ENCODE results near the gene HOXC13. TPM values are rescaled to one million over a fixed set of nuclear protein-coding genes. Genes with fewer than 3 reads are reported as not detected.

Gene HOXC13
- total RNA-seq, 1 donor from 2014 or later = not detected

DNA sequence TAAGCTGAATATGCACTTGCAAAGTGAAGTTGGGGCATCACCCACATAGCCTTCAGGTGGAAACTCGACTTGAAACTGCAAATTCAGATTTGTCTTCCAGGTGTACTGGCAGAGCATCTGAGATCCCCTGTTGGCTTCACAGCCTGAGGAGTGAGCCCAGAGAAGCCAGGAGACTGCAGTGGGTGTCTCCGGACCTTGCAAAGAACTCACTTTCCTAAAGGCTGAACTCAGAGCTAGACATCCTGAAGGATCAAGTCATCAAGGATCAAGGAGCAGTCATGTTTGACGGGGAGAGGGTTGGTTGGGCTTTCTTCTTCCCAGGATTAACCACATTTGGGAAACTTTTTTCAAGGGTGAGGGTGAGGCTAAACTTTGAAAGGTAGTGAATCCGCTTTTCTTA lies 9.1 kb upstream of the HOXC13 start:
- Mint-ChIP-seq H3K9me3 (ENCODE audit: unreplicated experiment) (peaks cover 26% of the 10 kb centered on the region), H3K4me3 (ENCODE audit: unreplicated experiment) (no peak overlapping the region), H3K36me3 (ENCODE audit: low read depth, unreplicated experiment) (peaks cover 3% of the 10 kb centered on the region), H3K27ac (ENCODE audit: unreplicated experiment) (no peak overlapping the region), H3K27me3 (ENCODE audit: low read depth, unreplicated experiment) (peaks cover 98% of the 10 kb centered on the region), H3K4me1 (ENCODE audit: low read depth, unreplicated experiment) (no peaks in the 10 kb centered on the region)
- Histone ChIP-seq H4K20me1 (ENCODE audit: insufficient read depth, low read length) (no peaks in the 10 kb centered on the region), H2AFZ (ENCODE audit: low read depth, low read length) (no peak overlapping the region), H3K4me3 (ENCODE audit: insufficient read depth, low read depth, low read length) (no peak overlapping the region), H3K27me3 (ENCODE audit: insufficient read depth, low read length) (peaks cover 96% of the 10 kb centered on the region), H3K9ac (ENCODE audit: low read length) (no peak overlapping the region), H3K4me1 (ENCODE audit: insufficient read depth, low read length) (no peaks in the 10 kb centered on the region), H3K4me2 (ENCODE audit: low read length) (no peak overlapping the region), H3K27ac (ENCODE audit: low read depth, low read length) (no peak overlapping the region), H3K79me2 (ENCODE audit: insufficient read depth, low read length) (no peaks in the 10 kb centered on the region), H3K9me3 (ENCODE audit: insufficient read depth, low read depth, low read length) (peaks cover 3% of the 10 kb centered on the region), H3K36me3 (ENCODE audit: insufficient read depth, low read length) (no peaks in the 10 kb centered on the region)
- no peak for TF ChIP-seq CTCF (IDR thresholded peaks at IDR 0.05; ENCODE audit: insufficient read depth, low read depth, low read length)
- TF ChIP-seq EZH2 (IDR thresholded peaks at IDR 0.05; ENCODE audit: insufficient read depth, low read length) = no peak
- FAIRE-seq (no peak), DNase-seq (ENCODE audit: low read depth) (no peak)

DNA sequence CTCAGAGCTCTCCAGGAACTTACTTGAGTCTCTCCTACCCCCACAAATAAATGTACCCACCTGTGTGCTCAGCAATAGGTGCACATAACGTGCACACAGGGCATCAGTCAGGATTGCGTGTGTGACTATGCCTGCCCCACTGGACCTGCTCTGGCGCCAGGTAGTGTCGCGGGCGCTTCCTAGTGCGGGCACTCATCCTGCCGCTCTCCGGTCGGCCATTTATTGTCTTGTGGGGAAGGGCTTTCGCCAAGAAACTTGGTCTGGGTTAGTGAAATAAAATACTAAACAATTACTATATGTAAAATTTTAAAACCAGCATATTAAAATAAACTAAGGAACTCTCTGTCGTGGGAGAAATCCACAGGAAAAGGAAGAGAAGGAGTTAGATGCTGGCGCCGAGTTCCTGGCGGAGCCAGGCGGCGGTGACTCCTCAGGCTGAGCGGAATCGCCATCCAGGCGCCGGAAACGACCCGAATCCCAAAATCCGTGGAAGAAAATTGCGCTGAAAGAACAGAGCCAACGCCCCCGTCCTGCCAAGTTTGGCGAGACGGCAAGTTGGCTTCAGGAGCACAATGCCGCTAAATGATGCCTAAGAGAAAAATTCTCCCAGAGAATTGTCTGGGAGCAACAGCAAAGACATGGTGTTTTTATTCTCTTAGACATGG lies 7.9 kb upstream of the HOXC13 start:
- H3K9me3 Mint-ChIP-seq (ENCODE audit: unreplicated experiment) = peaks cover 32% of the 10 kb centered on the region
- Histone ChIP-seq H3K27me3 (ENCODE audit: insufficient read depth, low read length) (peaks cover 97% of the 10 kb centered on the region), H3K4me2 (ENCODE audit: low read length) (no peak overlapping the region), H3K27ac (ENCODE audit: low read depth, low read length) (no peak overlapping the region), H3K79me2 (ENCODE audit: insufficient read depth, low read length) (no peaks in the 10 kb centered on the region), H3K4me1 (ENCODE audit: insufficient read depth, low read length) (peaks cover 2% of the 10 kb centered on the region), H3K4me3 (ENCODE audit: insufficient read depth, low read depth, low read length) (no peak overlapping the region), H2AFZ (ENCODE audit: low read depth, low read length) (no peak overlapping the region), H4K20me1 (ENCODE audit: insufficient read depth, low read length) (no peaks in the 10 kb centered on the region), H3K36me3 (ENCODE audit: insufficient read depth, low read length) (no peaks in the 10 kb centered on the region), H3K9ac (ENCODE audit: low read length) (no peak overlapping the region), H3K9me3 (ENCODE audit: insufficient read depth, low read depth, low read length) (peaks cover 3% of the 10 kb centered on the region)
- peaks cover 3% of the 10 kb centered on the region for H3K36me3 Mint-ChIP-seq (ENCODE audit: low read depth, unreplicated experiment)
- no peak overlapping the region for H3K27ac Mint-ChIP-seq (ENCODE audit: unreplicated experiment)
- H3K4me3 Mint-ChIP-seq (ENCODE audit: unreplicated experiment) = no peak overlapping the region
- peaks cover 98% of the 10 kb centered on the region for H3K27me3 Mint-ChIP-seq (ENCODE audit: low read depth, unreplicated experiment)
- TF ChIP-seq CTCF (IDR thresholded peaks at IDR 0.05; ENCODE audit: insufficient read depth, low read depth, low read length) (no peak), EZH2 (IDR thresholded peaks at IDR 0.05; ENCODE audit: insufficient read depth, low read length) (peak; percentile 43)
- DNase-seq (ENCODE audit: low read depth) (no peak), FAIRE-seq (no peak)
- H3K4me1 Mint-ChIP-seq (ENCODE audit: low read depth, unreplicated experiment) = no peaks in the 10 kb centered on the region

DNA sequence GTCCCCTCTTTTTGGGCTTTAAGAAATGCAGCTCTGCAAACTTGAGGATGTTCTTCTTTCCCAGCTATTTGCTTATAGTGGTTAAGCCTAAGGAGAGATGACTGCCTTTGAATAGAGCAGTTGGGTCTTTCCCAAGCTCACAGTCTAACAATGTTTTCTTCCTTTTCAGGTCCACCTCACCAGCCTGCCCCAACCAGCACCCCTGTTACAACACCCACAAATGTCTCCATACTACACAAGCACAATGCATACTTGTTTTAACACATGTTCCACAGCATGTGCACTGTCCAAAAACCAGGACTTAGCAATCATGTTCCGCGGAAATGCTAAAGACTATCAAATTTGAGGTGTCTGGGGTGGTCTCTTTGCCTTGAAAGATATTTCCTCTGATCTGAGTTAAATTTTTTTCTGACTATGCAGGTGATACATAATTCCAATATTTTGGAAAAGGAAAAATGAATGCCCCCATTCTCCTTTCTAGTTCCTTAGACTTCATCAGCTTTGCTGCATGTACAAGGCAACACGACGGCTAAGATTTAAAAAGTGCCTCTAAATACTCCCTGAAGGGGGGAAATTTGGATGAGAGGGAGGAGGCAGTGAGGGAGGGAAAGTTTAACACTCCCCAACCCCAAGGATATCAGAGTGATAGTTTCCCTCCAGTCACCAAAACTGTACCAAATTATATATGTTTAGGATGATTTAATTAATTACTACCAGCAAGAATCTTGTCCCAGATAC lies 6.6 kb upstream of the HOXC13 start:
- H3K4me3 Mint-ChIP-seq (ENCODE audit: unreplicated experiment) = no peak overlapping the region
- FAIRE-seq (no peak), DNase-seq (ENCODE audit: low read depth) (no peak)
- H3K36me3 ChIP-seq (ENCODE audit: insufficient read depth, low read length) = no peaks in the 10 kb centered on the region
- H3K36me3 Mint-ChIP-seq (ENCODE audit: low read depth, unreplicated experiment) = peaks cover 3% of the 10 kb centered on the region
- H3K79me2 ChIP-seq (ENCODE audit: insufficient read depth, low read length) = no peaks in the 10 kb centered on the region
- H3K9me3 ChIP-seq (ENCODE audit: insufficient read depth, low read depth, low read length) = peaks cover 3% of the 10 kb centered on the region
- no peak overlapping the region for H3K4me2 ChIP-seq (ENCODE audit: low read length)
- no peak overlapping the region for H3K4me3 ChIP-seq (ENCODE audit: insufficient read depth, low read depth, low read length)
- H3K4me1 ChIP-seq (ENCODE audit: insufficient read depth, low read length) = peaks cover 2% of the 10 kb centered on the region
- no peak overlapping the region for H2AFZ ChIP-seq (ENCODE audit: low read depth, low read length)
- H4K20me1 ChIP-seq (ENCODE audit: insufficient read depth, low read length) = no peaks in the 10 kb centered on the region
- peaks cover 30% of the 10 kb centered on the region for H3K9me3 Mint-ChIP-seq (ENCODE audit: unreplicated experiment)
- H3K27me3 Mint-ChIP-seq (ENCODE audit: low read depth, unreplicated experiment) = peaks cover 98% of the 10 kb centered on the region
- H3K27ac ChIP-seq (ENCODE audit: low read depth, low read length) = no peak overlapping the region
- no peak overlapping the region for H3K9ac ChIP-seq (ENCODE audit: low read length)
- H3K27ac Mint-ChIP-seq (ENCODE audit: unreplicated experiment) = no peak overlapping the region
- peaks cover 97% of the 10 kb centered on the region for H3K27me3 ChIP-seq (ENCODE audit: insufficient read depth, low read length)
- TF ChIP-seq CTCF (IDR thresholded peaks at IDR 0.05; ENCODE audit: insufficient read depth, low read depth, low read length) (no peak), EZH2 (IDR thresholded peaks at IDR 0.05; ENCODE audit: insufficient read depth, low read length) (no peak)
- no peaks in the 10 kb centered on the region for H3K4me1 Mint-ChIP-seq (ENCODE audit: low read depth, unreplicated experiment)
